ENCODE results near the gene CALY. TPM values are rescaled to one million over a fixed set of nuclear protein-coding genes. Genes with fewer than 3 reads are reported as not detected.
A peak's percentile ranks its signal among the peaks of the same experiment; 100 is the strongest.

Gene CALY
- total RNA-seq, 1 experiment from 2014 or later, result 0.47 TPM

DNA sequence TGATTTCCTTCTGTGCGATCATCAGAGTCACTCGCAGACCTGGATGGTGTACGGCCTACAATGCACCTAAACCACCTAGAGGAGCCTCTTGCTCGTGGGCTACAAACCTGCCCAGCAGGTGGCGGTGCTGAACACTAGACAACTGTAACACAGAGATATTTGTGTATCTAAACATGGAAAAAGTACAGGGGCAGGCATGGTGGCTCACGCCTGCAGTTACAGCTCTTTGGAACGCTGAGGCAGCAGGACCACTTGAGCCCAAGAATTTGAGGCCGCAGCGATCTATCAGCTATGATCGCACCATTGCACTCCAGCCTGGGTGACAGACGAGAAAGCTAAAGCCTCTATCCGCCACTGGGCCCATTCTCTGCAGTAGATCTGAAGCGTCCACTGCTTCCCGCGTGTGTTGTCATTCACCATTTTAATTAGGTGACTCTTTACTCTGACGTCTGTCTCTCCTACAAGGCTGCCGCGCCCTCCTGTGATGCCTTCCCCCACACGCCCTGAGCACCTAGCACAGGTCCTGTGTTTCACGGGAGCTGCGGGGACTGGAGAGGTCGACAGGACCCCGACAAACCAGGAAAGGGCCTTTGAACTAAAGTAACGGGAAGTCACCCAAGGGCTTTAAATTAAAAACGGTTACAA is 28.8 kb downstream of the CALY start:
- TF ChIP-seq EGR1 (IDR thresholded peaks at IDR 0.05; ENCODE audit: low read depth) (no peak), CEBPB (IDR thresholded peaks at IDR 0.05; ENCODE audit: low read depth) (no peak)
- TF ChIP-seq, protein P1, sequence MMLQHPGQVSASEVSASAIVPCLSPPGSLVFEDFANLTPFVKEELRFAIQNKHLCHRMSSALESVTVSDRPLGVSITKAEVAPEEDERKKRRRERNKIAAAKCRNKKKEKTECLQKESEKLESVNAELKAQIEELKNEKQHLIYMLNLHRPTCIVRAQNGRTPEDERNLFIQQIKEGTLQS (IDR thresholded peaks at IDR 0.05), result no peak
- TF ChIP-seq, protein P2, sequence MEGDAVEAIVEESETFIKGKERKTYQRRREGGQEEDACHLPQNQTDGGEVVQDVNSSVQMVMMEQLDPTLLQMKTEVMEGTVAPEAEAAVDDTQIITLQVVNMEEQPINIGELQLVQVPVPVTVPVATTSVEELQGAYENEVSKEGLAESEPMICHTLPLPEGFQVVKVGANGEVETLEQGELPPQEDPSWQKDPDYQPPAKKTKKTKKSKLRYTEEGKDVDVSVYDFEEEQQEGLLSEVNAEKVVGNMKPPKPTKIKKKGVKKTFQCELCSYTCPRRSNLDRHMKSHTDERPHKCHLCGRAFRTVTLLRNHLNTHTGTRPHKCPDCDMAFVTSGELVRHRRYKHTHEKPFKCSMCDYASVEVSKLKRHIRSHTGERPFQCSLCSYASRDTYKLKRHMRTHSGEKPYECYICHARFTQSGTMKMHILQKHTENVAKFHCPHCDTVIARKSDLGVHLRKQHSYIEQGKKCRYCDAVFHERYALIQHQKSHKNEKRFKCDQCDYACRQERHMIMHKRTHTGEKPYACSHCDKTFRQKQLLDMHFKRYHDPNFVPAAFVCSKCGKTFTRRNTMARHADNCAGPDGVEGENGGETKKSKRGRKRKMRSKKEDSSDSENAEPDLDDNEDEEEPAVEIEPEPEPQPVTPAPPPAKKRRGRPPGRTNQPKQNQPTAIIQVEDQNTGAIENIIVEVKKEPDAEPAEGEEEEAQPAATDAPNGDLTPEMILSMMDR (IDR thresholded peaks at IDR 0.05 in 2 of 3, conservative IDR thresholded peaks at IDR 0.05 in 1 of 3; ENCODE audit: borderline replicate concordance in 1 of 3, insufficient read depth in 1 of 3, low read depth in 2 of 3, low read length in 2 of 3), result peak; percentile 53 to 68 (median 62); a peak in 5 of 6 replicates
- Histone ChIP-seq H3K4me2 (ENCODE audit: low read length) (peak overlapping the region; percentile 82), H3K79me2 (ENCODE audit: insufficient read depth, low read length) (peaks cover 45% of the 10 kb centered on the region), H3K9me2 (ENCODE audit: insufficient read depth) (no peaks in the 10 kb centered on the region), H3K4me1 (ENCODE audit: control insufficient read depth in 1 of 2, insufficient read depth in 2 of 2, low read length in 2 of 2) (peaks cover 2 to 15% of the 10 kb centered on the region in 2 experiments; a peak in 2 of 4 replicates), H3K27ac (ENCODE audit: low read depth, low read length) (peak overlapping the region; percentile 86), H2AFZ (ENCODE audit: low read depth, low read length, poor library complexity, severe bottlenecking) (no peak overlapping the region), H3K36me3 (ENCODE audit: control insufficient read depth in 1 of 2, insufficient read depth in 2 of 2, low read length in 2 of 2) (peaks cover 0 to 3% of the 10 kb centered on the region in 2 experiments; a peak in 1 of 4 replicates), H3K9ac (ENCODE audit: low read length) (peak overlapping the region; percentile 88), H3K4me3 (replicated peaks in 1 of 2; ENCODE audit: low read depth in 1 of 2, low read length in 2 of 2) (peak overlapping the region; percentile 78 to 89), H3K27me3 (ENCODE audit: insufficient read depth, low read length) (no peaks in the 10 kb centered on the region), H3K9me3 (ENCODE audit: control insufficient read depth in 1 of 2, insufficient read depth in 1 of 2, low read depth in 1 of 2, low read length in 2 of 2) (no peaks in the 10 kb centered on the region), H4K20me1 (ENCODE audit: insufficient read depth) (no peaks in the 10 kb centered on the region)
- DNase-seq (ENCODE audit: low read depth, low spot score) (no peak), ATAC-seq (peak; percentile 56)
- ChIA-PET RAD21 (ENCODE audit: low non-redundant PET in 1 of 2, low total read pairs in 2 of 2, uncharacterized antibody in 2 of 2, unreplicated experiment in 2 of 2) (no interaction called here), CTCF (interaction anchor here (1.6 to 1.8 kb wide), 2 partner anchors 22 to 49 kb away, joined by 4 to 5 read pairs; no protein-coding TSS in a partner anchor), POLR2A (no interaction called here)
- intact Hi-C loops (cut with micrococcal nuclease), result loop anchor here (2.0 kb wide), 1 partner anchor 403 kb away; no protein-coding TSS in a partner anchor
- TSS peak; percentile 39 for BruUV-seq (replicated peaks)

DNA sequence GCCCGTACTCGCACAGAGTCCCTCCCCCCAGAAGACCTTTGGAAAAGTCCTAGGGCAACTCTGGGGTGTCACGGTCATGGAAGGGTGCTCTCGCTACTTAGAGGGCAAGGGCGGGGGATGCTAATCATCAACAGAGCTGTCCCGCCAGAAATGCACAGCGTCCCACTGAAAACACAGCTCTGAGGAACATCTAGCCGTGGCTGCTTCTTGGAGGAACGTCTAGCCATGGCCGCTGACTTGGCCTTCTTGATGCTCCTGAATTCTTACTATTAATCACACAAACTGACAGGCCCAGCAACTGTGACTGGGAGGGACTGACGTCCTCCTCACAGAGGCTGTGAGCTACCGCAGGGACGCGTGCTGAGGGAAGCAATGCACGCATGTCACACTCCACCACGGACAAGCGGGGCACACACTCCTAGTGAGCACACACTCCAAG is 29.7 kb downstream of the CALY start:
- DNase-seq (ENCODE audit: low read depth, low spot score) (no peak), ATAC-seq (no peak)
- peaks cover 50% of the 10 kb centered on the region for H3K79me2 ChIP-seq (ENCODE audit: insufficient read depth, low read length)
- H3K27ac ChIP-seq (ENCODE audit: low read depth, low read length), result 0 out of 2 replicates have a peak overlapping the region, but pooled peaks have one; percentile 26
- H3K9me3 ChIP-seq (ENCODE audit: control insufficient read depth in 1 of 2, insufficient read depth in 1 of 2, low read depth in 1 of 2, low read length in 2 of 2), result no peaks in the 10 kb centered on the region
- H3K9ac ChIP-seq (ENCODE audit: low read length), result peak overlapping the region; percentile 88
- no peaks in the 10 kb centered on the region for H3K27me3 ChIP-seq (ENCODE audit: insufficient read depth, low read length)
- peaks cover 2 to 15% of the 10 kb centered on the region in 2 experiments; a peak in 2 of 4 replicates for H3K4me1 ChIP-seq (ENCODE audit: control insufficient read depth in 1 of 2, insufficient read depth in 2 of 2, low read length in 2 of 2)
- H3K9me2 ChIP-seq (ENCODE audit: insufficient read depth), result no peaks in the 10 kb centered on the region
- no peak overlapping the region for H2AFZ ChIP-seq (ENCODE audit: low read depth, low read length, poor library complexity, severe bottlenecking)
- H3K4me3 ChIP-seq (replicated peaks in 1 of 2; ENCODE audit: low read depth in 1 of 2, low read length in 2 of 2), result peak overlapping the region; percentile 78 to 89; a peak in 2 of 4 replicates
- no peaks in the 10 kb centered on the region for H4K20me1 ChIP-seq (ENCODE audit: insufficient read depth)
- H3K4me2 ChIP-seq (ENCODE audit: low read length), result peak overlapping the region; percentile 82
- ChIA-PET CTCF (interaction anchor here (1.6 to 1.8 kb wide), 2 partner anchors 23 to 48 kb away, joined by 4 to 5 read pairs; no protein-coding TSS in a partner anchor), POLR2A (no interaction called here), RAD21 (ENCODE audit: low non-redundant PET in 1 of 2, low total read pairs in 2 of 2, uncharacterized antibody in 2 of 2, unreplicated experiment in 2 of 2) (no interaction called here)
- peaks cover 0 to 1% of the 10 kb centered on the region in 2 experiments; a peak in 1 of 4 replicates for H3K36me3 ChIP-seq (ENCODE audit: control insufficient read depth in 1 of 2, insufficient read depth in 2 of 2, low read length in 2 of 2)
- no TSS peak for BruUV-seq (replicated peaks)
- intact Hi-C loops (cut with micrococcal nuclease), result loop anchor here (2.0 kb wide), 1 partner anchor 402 kb away; no protein-coding TSS in a partner anchor
- TF ChIP-seq POLR2AphosphoS5 (IDR thresholded peaks at IDR 0.05; ENCODE audit: low read depth, low read length) (no peak), SRF (IDR thresholded peaks at IDR 0.05; ENCODE audit: low read depth) (no peak), ZNF274 (IDR thresholded peaks at IDR 0.05; ENCODE audit: low read depth, low read length) (no peak)
- TF ChIP-seq, protein P3, sequence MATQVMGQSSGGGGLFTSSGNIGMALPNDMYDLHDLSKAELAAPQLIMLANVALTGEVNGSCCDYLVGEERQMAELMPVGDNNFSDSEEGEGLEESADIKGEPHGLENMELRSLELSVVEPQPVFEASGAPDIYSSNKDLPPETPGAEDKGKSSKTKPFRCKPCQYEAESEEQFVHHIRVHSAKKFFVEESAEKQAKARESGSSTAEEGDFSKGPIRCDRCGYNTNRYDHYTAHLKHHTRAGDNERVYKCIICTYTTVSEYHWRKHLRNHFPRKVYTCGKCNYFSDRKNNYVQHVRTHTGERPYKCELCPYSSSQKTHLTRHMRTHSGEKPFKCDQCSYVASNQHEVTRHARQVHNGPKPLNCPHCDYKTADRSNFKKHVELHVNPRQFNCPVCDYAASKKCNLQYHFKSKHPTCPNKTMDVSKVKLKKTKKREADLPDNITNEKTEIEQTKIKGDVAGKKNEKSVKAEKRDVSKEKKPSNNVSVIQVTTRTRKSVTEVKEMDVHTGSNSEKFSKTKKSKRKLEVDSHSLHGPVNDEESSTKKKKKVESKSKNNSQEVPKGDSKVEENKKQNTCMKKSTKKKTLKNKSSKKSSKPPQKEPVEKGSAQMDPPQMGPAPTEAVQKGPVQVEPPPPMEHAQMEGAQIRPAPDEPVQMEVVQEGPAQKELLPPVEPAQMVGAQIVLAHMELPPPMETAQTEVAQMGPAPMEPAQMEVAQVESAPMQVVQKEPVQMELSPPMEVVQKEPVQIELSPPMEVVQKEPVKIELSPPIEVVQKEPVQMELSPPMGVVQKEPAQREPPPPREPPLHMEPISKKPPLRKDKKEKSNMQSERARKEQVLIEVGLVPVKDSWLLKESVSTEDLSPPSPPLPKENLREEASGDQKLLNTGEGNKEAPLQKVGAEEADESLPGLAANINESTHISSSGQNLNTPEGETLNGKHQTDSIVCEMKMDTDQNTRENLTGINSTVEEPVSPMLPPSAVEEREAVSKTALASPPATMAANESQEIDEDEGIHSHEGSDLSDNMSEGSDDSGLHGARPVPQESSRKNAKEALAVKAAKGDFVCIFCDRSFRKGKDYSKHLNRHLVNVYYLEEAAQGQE (IDR thresholded peaks at IDR 0.05; ENCODE audit: low read depth), result no peak
- TF ChIP-seq, protein P1 (IDR thresholded peaks at IDR 0.05), result no peak

Data from HCT116 (cell line).